K562 (cell line): ENCODE measurements around the gene COLEC12. TPM values are rescaled to one million over a fixed set of nuclear protein-coding genes. Genes with fewer than 3 reads are reported as not detected.

ENCODE experiments used
- ATAC-seq: fragments of 200-7000 bp; cut with Tn5 transposase; 3 replicates; pipeline ENCODE4 v1.9.1; 2020; ENCODE audit warnings: moderate library complexity
- BruUV-seq: library from RNA; stranded (reverse); fragments of 400-500 nt; replicated peaks from 2 replicates; lab custom pipeline; 2021; lab: Mats Ljungman, UMichigan
- CTCF ChIA-PET: fragments of 300-600 bp; formaldehyde crosslinking; extraction: SDS; loops from one replicate; lab custom pipeline; 2021; ENCODE audit warnings: low intra/inter-chr PET ratio; lab: Yijun Ruan, JAX
- POLR2A ChIA-PET: fragments of 300-600, 350-650 bp; sonication (Branson Sonifier 250); formaldehyde crosslinking; extraction: SDS; loops from one replicate; lab custom pipeline; 2021; ENCODE audit warnings: antibody characterized with exemption, inconsistent platforms; lab: Yijun Ruan, JAX
- DNase-seq, 4 experiments: peaks; one replicate each; pipeline versions ENCODE4 v3.0.0 to v3.0.0-alpha.2; 2011 to 2018; ENCODE audit warnings: low spot score in 3 of 4, mixed read lengths in 3 of 4; ENCODE audit errors: extremely low read depth in 1 of 4
- FAIRE-seq: peaks from 2 replicates; lab custom pipeline; 2011; peaks lifted over from hg19 to GRCh38; lab: Jason Lieb, UNC
- H2AFZ ChIP-seq: 2 replicates; pipeline ENCODE4 v1.6.0; 2011; ENCODE audit warnings: low read depth, low read length, control low read depth, inconsistent platforms
- H3K27ac ChIP-seq: fragments of 200-600 bp; 3 replicates; pipeline ENCODE4 v1.8.0; 2011; ENCODE audit warnings: low read depth, mild to moderate bottlenecking, control low read depth, inconsistent platforms, low read length, moderate library complexity, mixed read lengths; ENCODE audit errors: extremely low read depth
- H3K27me3 ChIP-seq, 2 experiments: fragments of 300-600 bp in 1 of 2; 2 replicates in 1 of 2; 3 replicates in 1 of 2; pipeline versions ENCODE4 v1.6.0 to v1.8.0; 2011; ENCODE audit warnings: inconsistent platforms in 2 of 2, low read length in 2 of 2, mild to moderate bottlenecking in 1 of 2, mixed read lengths in 1 of 2, moderate library complexity in 1 of 2; ENCODE audit not compliant: control insufficient read depth in 2 of 2, insufficient read depth in 2 of 2
- H3K36me3 ChIP-seq: fragments of 300-600 bp; 3 replicates; pipeline ENCODE4 v1.8.0; 2011; ENCODE audit warnings: mild to moderate bottlenecking, low read length, inconsistent platforms; ENCODE audit not compliant: control insufficient read depth, insufficient read depth
- H3K4me1 ChIP-seq, 2 experiments: fragments of 200-600 bp in 1 of 2; replicated peaks in 1 of 2; 2 replicates in 1 of 2; 3 replicates in 1 of 2; pipeline versions ENCODE4 v1.5.1 to v1.8.0; 2011; ENCODE audit warnings: inconsistent platforms in 2 of 2, low read length in 2 of 2, mild to moderate bottlenecking in 1 of 2, mixed read lengths in 1 of 2, moderate library complexity in 1 of 2; ENCODE audit not compliant: control insufficient read depth in 2 of 2, insufficient read depth in 2 of 2
- H3K4me2 ChIP-seq: 2 replicates; pipeline ENCODE4 v1.6.1; 2011; ENCODE audit warnings: low read length, control low read depth, inconsistent platforms, mixed read lengths; ENCODE audit not compliant: insufficient read depth
- H3K4me3 ChIP-seq: fragments of 200-600 bp; sonication (generic), shearing (Covaris generic); 2 replicates; pipeline ENCODE4 v1.5.1; 2016; ENCODE audit warnings: control low read depth, inconsistent platforms
- H3K79me2 ChIP-seq: fragments of 200-600 bp; 3 replicates; pipeline ENCODE4 v1.8.0; 2011; ENCODE audit warnings: low read length, inconsistent platforms; ENCODE audit not compliant: control insufficient read depth, insufficient read depth
- H3K9ac ChIP-seq, 2 experiments: 2 replicates each; pipeline versions ENCODE4 v1.6.0 to v1.6.1; 2011; ENCODE audit warnings: low read depth in 2 of 2, low read length in 2 of 2, control low read depth in 1 of 2, inconsistent platforms in 1 of 2, mild to moderate bottlenecking in 1 of 2, mixed read lengths in 1 of 2; ENCODE audit not compliant: insufficient read depth in 1 of 2
- H3K9me1 ChIP-seq: one replicate; pipeline ENCODE4 v1.6.0; 2011; ENCODE audit warnings: inconsistent platforms, mild to moderate bottlenecking, low read length, moderate library complexity; ENCODE audit not compliant: control insufficient read depth, insufficient read depth
- H3K9me3 ChIP-seq: replicated peaks from 2 replicates; pipeline ENCODE4 v1.5.1; 2011; ENCODE audit warnings: low read depth, low read length, inconsistent platforms; ENCODE audit not compliant: control insufficient read depth, insufficient read depth
- H4K20me1 ChIP-seq: replicated peaks from 2 replicates; pipeline ENCODE4 v1.6.1; 2011; ENCODE audit warnings: low read length, inconsistent platforms, mixed read lengths; ENCODE audit not compliant: control insufficient read depth, insufficient read depth
- CEBPG ChIP-seq, 3 experiments: fragments of 200-800 bp in 1 of 3; sonication (Bioruptor generic) in 1 of 3; sonication (generic) in 1 of 3; formaldehyde crosslinking in 1 of 3; IDR thresholded peaks in 2 of 3; conservative IDR thresholded peaks in 1 of 3; 2 replicates each; pipeline versions ENCODE4 v1.6.1 to v1.8.0; 2016 to 2022; ENCODE audit warnings: missing compliant biosample characterization in 2 of 3, missing genetic modification characterization in 2 of 3, mild to moderate bottlenecking in 1 of 3, missing genetic modification reagents in 1 of 3
- SNIP1 ChIP-seq: fragments of 450-650 bp; IDR thresholded peaks from 2 replicates; pipeline ENCODE4 v1.7.1; 2017; ENCODE audit warnings: low read depth, mild to moderate bottlenecking
- TRIM24 ChIP-seq, 2 experiments: fragments of 450-650 bp; IDR thresholded peaks; 2 replicates each; pipeline ENCODE4 v1.6.1; 2016
- WGBS: fragments of 100-300 bp; shearing (Covaris generic); methylation state at CpG from one replicate; pipeline ENCODE4 v1.1.6; 2016; ENCODE audit warnings: low coverage, mixed read lengths; ENCODE audit not compliant: insufficient coverage; ENCODE audit errors: missing lambda C conversion rate; 5-methylcytosine and 5-hydroxymethylcytosine counted together
- in situ Hi-C: fragments of 300-500 bp; cut with MboI; formaldehyde crosslinking; loops from 4 replicates; pipeline ENCODE4 v1.15.0; 2018; ENCODE audit warnings: inconsistent platforms, mixed read lengths
- intact Hi-C: fragments of 100-400 bp; cut with micrococcal nuclease; formaldehyde crosslinking; loops from 2 replicates; pipeline ENCODE4 v1.14.2; 2022
- polyA plus RNA-seq, 8 experiments: library from polyadenylated mRNA; depleted of rRNA in 4 of 8; stranded (reverse) in 5 of 8; unstranded in 3 of 8; fragments of >200 nt; fragmentation: Nextera tagmentation in 2 of 8; fragmentation: Illumina TruSeq in 1 of 8; extraction: Ambion mirVana in 2 of 8; extraction: Trizol in 1 of 8; gene quantifications; 2 replicates each; pipeline versions ENCODE4 v1.2.1 to v1.2.3, GENCODE V29; 2011 to 2014; ENCODE audit warnings: inconsistent platforms in 1 of 8, missing spikeins in 1 of 8
- total RNA-seq, 7 experiments: library from RNA; depleted of rRNA in 6 of 7; stranded (reverse); fragments of >200 nt in 6 of 7; fragmentation: Illumina TruSeq in 2 of 7; extraction: Trizol in 2 of 7; gene quantifications; 2 replicates each; pipeline versions ENCODE4 v1.2.1 to v1.2.3, GENCODE V29; 2011 to 2021; ENCODE audit warnings: low replicate concordance in 1 of 7
- TF ChIP-seq, protein P1 (sequence below), 2 experiments: fragments of 450-650 bp in 1 of 2; sonication (generic) in 1 of 2; formaldehyde crosslinking in 1 of 2; IDR thresholded peaks in 1 of 2; conservative IDR thresholded peaks in 1 of 2; 2 replicates each; pipeline versions ENCODE4 v1.6.1 to v1.8.1; 2016 to 2023; ENCODE audit warnings: mild to moderate bottlenecking in 2 of 2, moderate library complexity in 2 of 2, inconsistent platforms in 1 of 2, missing genetic modification reagents in 1 of 2
- TF ChIP-seq, protein P2 (sequence below): fragments of 450-650 bp; formaldehyde crosslinking; IDR thresholded peaks from 2 replicates; pipeline ENCODE4 v1.4.0; 2022; ENCODE audit warnings: mild to moderate bottlenecking, moderate library complexity

COLEC12 gene
- total and polyA plus RNA-seq, 9 of the 15 experiments (the other 6 are each of a cell fraction or from before 2014, with no cell fraction given): 0.04 TPM; not detected in 8

DNA sequence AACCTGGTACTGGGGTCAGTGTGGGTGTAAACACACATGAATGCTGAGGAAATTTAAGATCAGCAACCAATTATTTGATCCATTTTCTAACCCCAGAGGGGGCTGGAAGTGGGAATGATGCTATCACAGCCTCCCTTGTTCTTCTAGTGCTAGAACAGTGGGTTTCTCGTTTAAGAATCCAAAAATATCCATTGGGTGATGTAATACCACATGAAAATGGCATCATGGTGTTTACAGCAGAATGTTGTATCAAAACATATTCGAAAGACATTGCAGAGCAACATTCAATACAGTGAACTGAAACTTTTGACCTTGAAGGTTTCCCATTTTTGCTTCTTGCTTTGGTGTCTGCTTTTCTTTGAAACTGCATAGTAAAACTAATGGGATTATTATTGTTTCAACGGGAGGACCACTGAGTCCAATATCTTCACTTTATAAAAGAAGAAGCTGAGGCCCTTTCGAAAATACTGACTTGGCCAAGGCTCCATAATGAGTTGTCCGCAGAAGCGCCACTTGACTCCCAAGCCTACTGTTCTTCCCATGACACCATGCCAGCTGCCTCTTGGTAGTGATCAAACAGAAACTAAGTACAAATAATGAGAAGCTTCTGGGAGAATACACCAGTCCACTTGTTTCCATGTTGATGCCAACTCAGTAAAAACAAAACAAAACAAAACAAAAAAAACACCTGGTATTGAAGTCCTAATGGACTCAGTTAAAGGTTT lies 106.1 kb downstream of the COLEC12 start:
- CTCF ChIA-PET: no interaction called here
- H3K36me3 ChIP-seq: no peaks in the 10 kb centered on the region
- peaks cover 27 to 37% of the 10 kb centered on the region in 2 experiments; a peak in 4 of 5 replicates for H3K27me3 ChIP-seq
- no peaks in the 10 kb centered on the region for H3K4me1 ChIP-seq
- no peak overlapping the region for H3K27ac ChIP-seq
- H4K20me1 ChIP-seq: no peaks in the 10 kb centered on the region
- POLR2A ChIA-PET: no interaction called here
- DNase-seq: no peak
- H2AFZ ChIP-seq: no peak overlapping the region
- H3K9me1 ChIP-seq: no peaks in the 10 kb centered on the region
- intact Hi-C loops: no loop called here
- H3K4me3 ChIP-seq: no peak overlapping the region
- TF ChIP-seq, protein P1, sequence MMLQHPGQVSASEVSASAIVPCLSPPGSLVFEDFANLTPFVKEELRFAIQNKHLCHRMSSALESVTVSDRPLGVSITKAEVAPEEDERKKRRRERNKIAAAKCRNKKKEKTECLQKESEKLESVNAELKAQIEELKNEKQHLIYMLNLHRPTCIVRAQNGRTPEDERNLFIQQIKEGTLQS (IDR thresholded peaks at IDR 0.05): peak; percentile 56; the same call in 1 of the 2 replicates
- TF ChIP-seq, protein P1 (CRISPR knock-in tag; conservative IDR thresholded peaks at IDR 0.05): no peak
- TF ChIP-seq CEBPG (CRISPR knock-in tag; IDR thresholded peaks at IDR 0.05) (no peak), CEBPG (tag; conservative IDR thresholded peaks at IDR 0.05 in 1 of 2, IDR thresholded peaks at IDR 0.05 in 1 of 2) (peak; percentile 80 to 95), SNIP1 (no peak), TRIM24 (IDR thresholded peaks at IDR 0.05) (0 out of 4 replicates have a peak, but pooled peaks of 1 of the 2 experiments have one; percentile 34)
- TF ChIP-seq, protein P2, sequence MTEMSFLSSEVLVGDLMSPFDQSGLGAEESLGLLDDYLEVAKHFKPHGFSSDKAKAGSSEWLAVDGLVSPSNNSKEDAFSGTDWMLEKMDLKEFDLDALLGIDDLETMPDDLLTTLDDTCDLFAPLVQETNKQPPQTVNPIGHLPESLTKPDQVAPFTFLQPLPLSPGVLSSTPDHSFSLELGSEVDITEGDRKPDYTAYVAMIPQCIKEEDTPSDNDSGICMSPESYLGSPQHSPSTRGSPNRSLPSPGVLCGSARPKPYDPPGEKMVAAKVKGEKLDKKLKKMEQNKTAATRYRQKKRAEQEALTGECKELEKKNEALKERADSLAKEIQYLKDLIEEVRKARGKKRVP (CRISPR knock-in tag): 0 out of 2 replicates have a peak, but pooled peaks have one; percentile 59
- TF ChIP-seq, all 486 proteins: peak for 4
- FAIRE-seq: no peak
- no peak overlapping the region for H3K9ac ChIP-seq
- H3K79me2 ChIP-seq: no peaks in the 10 kb centered on the region
- 7% methylated on average over 6 of the region's 6 CpGs for WGBS
- ATAC-seq: no peak
- no TSS peak for BruUV-seq
- H3K9me3 ChIP-seq: no peaks in the 10 kb centered on the region
- no peak overlapping the region for H3K4me2 ChIP-seq
- in situ Hi-C loops: no loop called here
